Gastroesophageal sphincter (tissue), 4 donors: ENCODE measurements around the gene PTPRN2. TPM values are rescaled to one million over a fixed set of nuclear protein-coding genes. Genes with fewer than 3 reads are reported as not detected.

Experiments used
- ATAC-seq: fragments of 150-250 bp; one replicate; pipeline ENCODE4 v1.9.1; 2016; ENCODE audit warnings: mild to moderate bottlenecking, moderate library complexity
- H3K27ac ChIP-seq, 4 donors: fragments of 200-600 bp; sonication (generic) in 3 of 4; 1 replicate in 3 of 4; 2 replicates in 1 of 4; pipeline ENCODE4 v1.5.1; 2016 to 2019
- H3K27me3 ChIP-seq: fragments of 200-600 bp; sonication (generic); one replicate; pipeline ENCODE4 v1.5.1; 2019
- H3K36me3 ChIP-seq, 2 donors: fragments of 200-600 bp; sonication (generic); one replicate each; pipeline ENCODE4 v1.5.1; 2019; ENCODE audit warnings: control low read depth in 1 of 2
- H3K4me1 ChIP-seq, 3 donors: fragments of 200-600 bp; sonication (generic); 1 replicate in 2 of 3; 2 replicates in 1 of 3; pipeline ENCODE4 v1.5.1; 2016 to 2019; ENCODE audit warnings: control low read depth in 2 of 3
- H3K4me3 ChIP-seq, 2 donors: fragments of 200-600 bp; sonication (generic); one replicate each; pipeline ENCODE4 v1.5.1; 2019; ENCODE audit warnings: mild to moderate bottlenecking in 1 of 2, moderate library complexity in 1 of 2
- H3K9me3 ChIP-seq, 3 donors: fragments of 200-600 bp; sonication (generic); one replicate each; pipeline ENCODE4 v1.5.1; 2017 to 2019; ENCODE audit warnings: control low read depth in 2 of 3
- EP300 ChIP-seq: sonication (generic); formaldehyde crosslinking; IDR thresholded peaks from one replicate; pipeline ENCODE4 v1.6.1; 2017; ENCODE audit warnings: antibody characterized with exemption, mild to moderate bottlenecking
- POLR2A ChIP-seq, 2 donors: fragments of 450-650 bp; IDR thresholded peaks; one replicate each; pipeline ENCODE4 v1.6.1; 2017; ENCODE audit warnings: antibody characterized with exemption in 2 of 2, mild to moderate bottlenecking in 2 of 2, moderate library complexity in 1 of 2
- POLR2AphosphoS5 ChIP-seq: sonication (generic); formaldehyde crosslinking; IDR thresholded peaks from one replicate; pipeline ENCODE4 v1.6.1; 2017; ENCODE audit warnings: antibody characterized with exemption
- WGBS, 2 donors: methylation state at CpG; one replicate each; pipeline ENCODE4 v1.1.5; 2018; ENCODE audit warnings: low coverage in 1 of 2; 5-methylcytosine and 5-hydroxymethylcytosine counted together
- total RNA-seq, 4 donors: library from RNA; depleted of rRNA; stranded (reverse); fragments of >200 nt; gene quantifications; one replicate each; pipeline ENCODE4 v1.1.0, GENCODE V29; 2016
- TF ChIP-seq, protein P1 (sequence below), 4 experiments: fragments of 200-600 bp in 2 of 4; fragments of 450-650 bp in 2 of 4; sonication (generic) in 1 of 4; IDR thresholded peaks; one replicate each; pipeline ENCODE4 v1.5.1; 2017 to 2019; ENCODE audit warnings: antibody characterized with exemption in 4 of 4, mild to moderate bottlenecking in 2 of 4, moderate library complexity in 2 of 4

PTPRN2 gene
- total RNA-seq, 4 donors from 2014 or later: 1.7 to 4.7 (median 3.3) TPM

- Histone ChIP-seq H3K4me3 (no peak overlapping the region), H3K9me3 (peaks cover 0 to 2% (median 0%) of the 10 kb centered on the region in 3 donors), H3K27me3 (peaks cover 5% of the 10 kb centered on the region), H3K27ac (no peak overlapping the region), H3K36me3 (no peaks in the 10 kb centered on the region), H3K4me1 (peaks cover 0 to 5% (median 3%) of the 10 kb centered on the region in 3 donors)
- WGBS, 2 donors: 70 to 91% methylated on average over 2 to 6 of the region's 12 CpGs
- no peak for ATAC-seq
- no peak for TF ChIP-seq POLR2AphosphoS5
- TF ChIP-seq POLR2A (IDR thresholded peaks at IDR 0.05): no peak
- TF ChIP-seq, protein P1, sequence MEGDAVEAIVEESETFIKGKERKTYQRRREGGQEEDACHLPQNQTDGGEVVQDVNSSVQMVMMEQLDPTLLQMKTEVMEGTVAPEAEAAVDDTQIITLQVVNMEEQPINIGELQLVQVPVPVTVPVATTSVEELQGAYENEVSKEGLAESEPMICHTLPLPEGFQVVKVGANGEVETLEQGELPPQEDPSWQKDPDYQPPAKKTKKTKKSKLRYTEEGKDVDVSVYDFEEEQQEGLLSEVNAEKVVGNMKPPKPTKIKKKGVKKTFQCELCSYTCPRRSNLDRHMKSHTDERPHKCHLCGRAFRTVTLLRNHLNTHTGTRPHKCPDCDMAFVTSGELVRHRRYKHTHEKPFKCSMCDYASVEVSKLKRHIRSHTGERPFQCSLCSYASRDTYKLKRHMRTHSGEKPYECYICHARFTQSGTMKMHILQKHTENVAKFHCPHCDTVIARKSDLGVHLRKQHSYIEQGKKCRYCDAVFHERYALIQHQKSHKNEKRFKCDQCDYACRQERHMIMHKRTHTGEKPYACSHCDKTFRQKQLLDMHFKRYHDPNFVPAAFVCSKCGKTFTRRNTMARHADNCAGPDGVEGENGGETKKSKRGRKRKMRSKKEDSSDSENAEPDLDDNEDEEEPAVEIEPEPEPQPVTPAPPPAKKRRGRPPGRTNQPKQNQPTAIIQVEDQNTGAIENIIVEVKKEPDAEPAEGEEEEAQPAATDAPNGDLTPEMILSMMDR (IDR thresholded peaks at IDR 0.05): no peak
- TF ChIP-seq EP300: no peak
These were observed 586.6 kb downstream of the PTPRN2 start for GRCh38 chr7:158001003-158001402.

GRCh38 chr7:158000160-158000559 lies 587.5 kb downstream of the PTPRN2 start:
- H3K36me3 ChIP-seq: no peaks in the 10 kb centered on the region
- WGBS, 2 donors: 59 to 83% methylated on average over 3 to 5 of the region's 6 CpGs
- H3K4me1 ChIP-seq: peaks cover 0 to 5% (median 3%) of the 10 kb centered on the region in 3 donors
- H3K4me3 ChIP-seq: no peak overlapping the region
- no peak overlapping the region for H3K27ac ChIP-seq
- H3K27me3 ChIP-seq: peaks cover 9% of the 10 kb centered on the region
- ATAC-seq: no peak
- peaks cover 0 to 8% (median 0%) of the 10 kb centered on the region in 3 donors for H3K9me3 ChIP-seq
- TF ChIP-seq POLR2AphosphoS5: no peak
- TF ChIP-seq, protein P1 (IDR thresholded peaks at IDR 0.05): no peak
- TF ChIP-seq EP300: no peak
- no peak for TF ChIP-seq POLR2A (IDR thresholded peaks at IDR 0.05)

GRCh38 chr7:157998884-157999552 lies 588.6 kb downstream of the PTPRN2 start:
- no peak for ATAC-seq
- H3K9me3 ChIP-seq: peaks cover 0 to 8% (median 0%) of the 10 kb centered on the region in 3 donors
- peaks cover 0 to under 1% (median 0%) of the 10 kb centered on the region in 3 donors for H3K4me1 ChIP-seq
- WGBS, 2 donors: 68 to 72% methylated on average over 9 to 19 of the region's 24 CpGs
- TF ChIP-seq POLR2AphosphoS5 (no peak), POLR2A (IDR thresholded peaks at IDR 0.05) (no peak), EP300 (no peak)
- TF ChIP-seq, protein P1 (IDR thresholded peaks at IDR 0.05): no peak
- no peaks in the 10 kb centered on the region for H3K36me3 ChIP-seq
- no peak overlapping the region for H3K27ac ChIP-seq
- peaks cover 9% of the 10 kb centered on the region for H3K27me3 ChIP-seq
- H3K4me3 ChIP-seq: no peak overlapping the region

GRCh38 chr7:157997471-157997870 lies 590.2 kb downstream of the PTPRN2 start:
- Histone ChIP-seq H3K4me1 (no peaks in the 10 kb centered on the region), H3K4me3 (no peak overlapping the region), H3K9me3 (peaks cover 0 to 8% (median 0%) of the 10 kb centered on the region in 3 donors), H3K27ac (no peak overlapping the region), H3K36me3 (no peaks in the 10 kb centered on the region), H3K27me3 (peaks cover 9% of the 10 kb centered on the region)
- 60 to 69% methylated on average over 1 to 5 of the region's 5 CpGs for WGBS, 2 donors
- TF ChIP-seq POLR2A (IDR thresholded peaks at IDR 0.05) (no peak), EP300 (no peak), POLR2AphosphoS5 (no peak)
- TF ChIP-seq, protein P1 (IDR thresholded peaks at IDR 0.05): no peak
- ATAC-seq: no peak

- H3K36me3 ChIP-seq: no peaks in the 10 kb centered on the region
- no peak for TF ChIP-seq EP300
- no CpG with 5 or more reads among the region's 8 CpGs for WGBS, 2 donors
- ATAC-seq: no peak
- peaks cover 0 to 8% (median 0%) of the 10 kb centered on the region in 3 donors for H3K9me3 ChIP-seq
- H3K4me3 ChIP-seq: no peak overlapping the region
- no peaks in the 10 kb centered on the region for H3K4me1 ChIP-seq
- peaks cover 9% of the 10 kb centered on the region for H3K27me3 ChIP-seq
- no peak overlapping the region for H3K27ac ChIP-seq
These were observed 590.6 kb downstream of the PTPRN2 start for GRCh38 chr7:157997080-157997440.
